H1 (cell line): Measurements from ENCODE around the gene MUC5AC. TPM values are rescaled to one million over a fixed set of nuclear protein-coding genes. Genes with fewer than 3 reads are reported as not detected.

Source experiments
- CBX5 ChIP-seq: fragments of 300-800, 300-1000 bp; sonication (generic); IDR thresholded peaks from 2 replicates; pipeline ENCODE4 v1.7.1; 2016; ENCODE audit warnings: antibody characterized with exemption, low read length, low read depth
- CHD7 ChIP-seq: fragments of 300-600 bp; sonication (generic); IDR thresholded peaks from 2 replicates; pipeline ENCODE4 v1.7.1; 2012; ENCODE audit warnings: low read length, moderate library complexity, mild to moderate bottlenecking, inconsistent platforms; ENCODE audit not compliant: insufficient replicate concordance
- CREB1 ChIP-seq: IDR thresholded peaks from 2 replicates; pipeline ENCODE4 v1.6.1; 2012; ENCODE audit warnings: inconsistent platforms
- CTCF ChIP-seq, 3 experiments: IDR thresholded peaks; 1 replicate in 2 of 3; 2 replicates in 1 of 3; pipeline versions ENCODE4 v1.5.1 to v1.6.1; 2011; ENCODE audit warnings: low read length in 3 of 3, mild to moderate bottlenecking in 3 of 3, inconsistent platforms in 2 of 3, low read depth in 1 of 3, moderate library complexity in 1 of 3; ENCODE audit not compliant: insufficient read depth in 1 of 3; ENCODE audit errors: control extremely low read depth in 1 of 3
- SIRT6 ChIP-seq: IDR thresholded peaks from one replicate; pipeline ENCODE4 v1.7.1; 2012; ENCODE audit warnings: low read length, inconsistent platforms
- SP2 ChIP-seq: IDR thresholded peaks from 2 replicates; pipeline ENCODE4 v1.6.1; 2012; ENCODE audit warnings: mild to moderate bottlenecking, low read length, inconsistent platforms
- SP4 ChIP-seq: IDR thresholded peaks from 2 replicates; pipeline ENCODE4 v1.6.1; 2012; ENCODE audit warnings: low read length, inconsistent platforms
- ZNF274 ChIP-seq: IDR thresholded peaks from 2 replicates; pipeline ENCODE4 v1.7.0; 2012; ENCODE audit warnings: low read length, borderline replicate concordance; ENCODE audit errors: extremely low read depth
- polyA plus RNA-seq, 7 experiments: library from polyadenylated mRNA; depleted of rRNA in 3 of 7; stranded (reverse) in 5 of 7; unstranded in 2 of 7; fragments of >200 nt in 5 of 7; fragments of 200-250 nt in 2 of 7; gene quantifications; 1 replicate in 5 of 7; 2 replicates in 1 of 7; 4 replicates in 1 of 7; pipeline versions ENCODE4 v1.2.1 to v1.2.3, GENCODE V29; 2011 to 2013; ENCODE audit warnings: missing spikeins in 2 of 7, mixed read lengths in 2 of 7
- total RNA-seq: library from RNA; stranded (reverse); fragmentation: NEBNext Ultra II Directional; extraction: Animal tissue kit (Norgen Biotek cat#: 25700); gene quantifications from 2 replicates; pipeline ENCODE4 v1.2.1, GENCODE V29; 2021

Gene MUC5AC
- total and polyA plus RNA-seq, 2 of the 8 experiments (the other 6 are each of a cell fraction or from before 2014, with no cell fraction given), result not detected

DNA sequence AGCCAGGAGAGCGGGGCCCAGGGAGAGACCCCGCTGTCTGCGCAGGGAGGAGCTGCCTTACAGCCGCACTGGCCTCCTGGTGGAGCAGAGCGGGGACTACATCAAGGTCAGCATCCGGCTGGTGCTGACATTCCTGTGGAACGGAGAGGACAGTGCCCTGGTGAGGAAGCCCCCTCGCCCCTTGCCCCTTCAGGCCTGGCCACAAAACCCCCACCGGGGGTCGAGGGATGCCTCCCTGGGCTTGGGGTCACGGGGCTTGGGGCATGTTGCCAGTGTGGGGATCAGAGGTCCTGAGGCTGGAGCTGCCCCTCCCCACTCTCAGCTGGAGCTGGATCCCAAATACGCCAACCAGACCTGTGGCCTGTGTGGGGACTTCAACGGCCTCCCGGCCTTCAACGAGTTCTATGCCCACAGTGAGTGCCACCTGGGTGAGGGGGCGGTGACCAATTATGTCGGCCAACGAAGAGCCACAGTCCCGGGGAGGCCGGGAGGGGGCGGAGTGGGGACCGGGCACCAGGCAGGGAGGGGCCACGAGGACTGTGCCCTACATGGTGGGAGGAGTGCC is 69.3 kb downstream of the MUC5AC start (continued):
- no peak for TF ChIP-seq CHD7
- no peak for TF ChIP-seq SP2
- TF ChIP-seq CBX5, result no peak
- TF ChIP-seq CTCF (IDR thresholded peaks at IDR 0.05; ENCODE audit: control extremely low read depth in 1 of 3, insufficient read depth in 1 of 3, low read depth in 1 of 3, low read length in 3 of 3), result peak in 2 of 3 experiments; percentile 45 to 51; a peak in 3 of 4 replicates
- TF ChIP-seq CREB1, result no peak
- TF ChIP-seq ZNF274, result no peak
- TF ChIP-seq SIRT6, result no peak
- TF ChIP-seq SP4, result no peak
